Measurements from ENCODE around the gene DHRS12.

The DHRS12 gene

DNA sequence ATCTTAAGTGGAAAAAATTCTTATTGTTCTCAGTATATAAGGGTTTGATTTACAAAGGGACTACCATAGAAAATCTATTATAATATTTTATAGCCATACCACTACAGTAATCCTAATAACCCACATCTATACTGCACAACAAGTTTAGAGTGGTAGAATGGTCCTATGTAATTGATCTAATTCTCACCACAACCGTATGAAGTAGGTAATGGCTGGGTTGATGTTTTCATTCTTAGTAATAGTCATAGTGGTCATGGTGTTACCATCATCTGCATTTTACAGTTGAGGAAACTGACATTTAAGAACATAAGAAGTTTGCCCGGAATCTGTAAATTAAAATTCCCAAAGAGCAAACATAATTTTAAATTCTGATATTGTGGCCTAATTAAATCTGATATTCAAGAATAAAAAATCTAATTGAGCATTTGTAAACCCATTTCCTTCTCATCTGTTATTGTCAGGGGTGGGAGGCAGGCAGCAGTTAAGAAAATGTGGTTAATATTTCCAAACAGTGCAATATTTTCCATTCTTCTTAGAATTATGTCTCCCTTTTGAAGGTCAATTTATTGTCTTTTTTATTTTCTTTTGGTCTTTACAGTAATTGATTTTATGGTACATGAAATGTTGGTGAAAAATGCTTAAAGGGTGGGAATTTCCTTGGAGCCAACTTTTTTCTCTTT lies 65.6 kb downstream of the DHRS12 start:
- ATAC-seq (ENCODE audit: low read depth) = no peak
- no peaks in the 10 kb centered on the region for H3K27me3 ChIP-seq (ENCODE audit: insufficient read depth, poor library complexity, severe bottlenecking)

DNA sequence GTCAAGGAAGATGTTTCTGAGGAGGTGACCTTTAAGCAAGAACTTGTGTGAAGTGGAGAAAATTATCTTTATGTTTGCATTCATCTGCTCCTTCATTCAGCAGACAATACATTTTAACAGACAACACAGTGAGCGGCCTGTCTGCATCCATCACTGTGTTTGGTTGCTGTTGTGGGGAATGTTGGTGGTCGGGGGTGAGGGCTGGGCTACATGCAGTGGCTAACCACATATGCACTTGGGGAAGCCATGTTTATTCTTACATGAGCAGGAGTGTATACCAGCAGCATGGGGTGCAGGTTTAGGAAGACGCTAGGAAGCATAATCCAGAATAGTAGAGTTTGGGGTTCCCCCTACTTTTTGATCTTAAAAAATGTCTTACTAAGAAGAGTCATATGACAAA lies 66.4 kb downstream of the DHRS12 start:
- no peak for ATAC-seq (ENCODE audit: low read depth)
- H3K4me3 ChIP-seq (ENCODE audit: severe bottlenecking) = no peak overlapping the region
- TF ChIP-seq, protein P1, sequence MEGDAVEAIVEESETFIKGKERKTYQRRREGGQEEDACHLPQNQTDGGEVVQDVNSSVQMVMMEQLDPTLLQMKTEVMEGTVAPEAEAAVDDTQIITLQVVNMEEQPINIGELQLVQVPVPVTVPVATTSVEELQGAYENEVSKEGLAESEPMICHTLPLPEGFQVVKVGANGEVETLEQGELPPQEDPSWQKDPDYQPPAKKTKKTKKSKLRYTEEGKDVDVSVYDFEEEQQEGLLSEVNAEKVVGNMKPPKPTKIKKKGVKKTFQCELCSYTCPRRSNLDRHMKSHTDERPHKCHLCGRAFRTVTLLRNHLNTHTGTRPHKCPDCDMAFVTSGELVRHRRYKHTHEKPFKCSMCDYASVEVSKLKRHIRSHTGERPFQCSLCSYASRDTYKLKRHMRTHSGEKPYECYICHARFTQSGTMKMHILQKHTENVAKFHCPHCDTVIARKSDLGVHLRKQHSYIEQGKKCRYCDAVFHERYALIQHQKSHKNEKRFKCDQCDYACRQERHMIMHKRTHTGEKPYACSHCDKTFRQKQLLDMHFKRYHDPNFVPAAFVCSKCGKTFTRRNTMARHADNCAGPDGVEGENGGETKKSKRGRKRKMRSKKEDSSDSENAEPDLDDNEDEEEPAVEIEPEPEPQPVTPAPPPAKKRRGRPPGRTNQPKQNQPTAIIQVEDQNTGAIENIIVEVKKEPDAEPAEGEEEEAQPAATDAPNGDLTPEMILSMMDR (IDR thresholded peaks at IDR 0.05; ENCODE audit: poor library complexity, severe bottlenecking) = no peak
- H3K27me3 ChIP-seq (ENCODE audit: insufficient read depth, poor library complexity, severe bottlenecking) = no peaks in the 10 kb centered on the region
- H3K4me1 ChIP-seq (ENCODE audit: insufficient read depth, poor library complexity, severe bottlenecking) = peaks cover 4% of the 10 kb centered on the region
- peaks cover 78% of the 10 kb centered on the region for H3K36me3 ChIP-seq (ENCODE audit: low read depth)
- DNase-seq (ENCODE audit: low spot score) = no peak
- no peak overlapping the region for H3K27ac ChIP-seq (ENCODE audit: poor library complexity, severe bottlenecking)
- no peaks in the 10 kb centered on the region for H3K9me3 ChIP-seq (ENCODE audit: severe bottlenecking)

More for the DNA sequence above, 65.6 kb downstream of the DHRS12 start:
- no peak overlapping the region for H3K4me3 ChIP-seq (ENCODE audit: severe bottlenecking)
- peaks cover 76% of the 10 kb centered on the region for H3K36me3 ChIP-seq (ENCODE audit: low read depth)
- no peaks in the 10 kb centered on the region for H3K9me3 ChIP-seq (ENCODE audit: severe bottlenecking)
- no peak for DNase-seq (ENCODE audit: low spot score)
- H3K4me1 ChIP-seq (ENCODE audit: insufficient read depth, poor library complexity, severe bottlenecking) = peaks cover under 1% of the 10 kb centered on the region
- TF ChIP-seq, protein P1 (IDR thresholded peaks at IDR 0.05; ENCODE audit: poor library complexity, severe bottlenecking) = no peak
- no peak overlapping the region for H3K27ac ChIP-seq (ENCODE audit: poor library complexity, severe bottlenecking)

DNA sequence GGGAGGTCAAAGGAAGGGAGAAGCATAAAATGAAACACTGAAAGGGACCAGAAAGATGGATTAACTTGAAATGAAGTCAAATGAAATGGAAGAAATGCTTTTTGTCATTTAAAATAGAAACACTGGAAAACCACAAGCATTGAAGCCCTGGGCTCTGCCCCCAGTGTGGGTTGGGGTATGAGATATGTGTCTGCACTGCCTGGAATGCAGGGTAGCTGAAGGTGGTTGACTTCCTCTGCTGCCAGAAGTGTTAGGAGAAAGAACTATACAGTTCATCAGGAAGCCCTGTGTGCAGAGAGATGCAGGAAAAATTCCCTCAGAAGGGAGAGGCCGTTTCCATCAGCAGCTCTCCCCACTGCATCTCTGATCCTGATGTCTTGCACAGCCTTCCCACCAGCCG lies 69.2 kb downstream of the DHRS12 start:
- Histone ChIP-seq H3K4me3 (ENCODE audit: severe bottlenecking) (no peak overlapping the region), H3K36me3 (ENCODE audit: low read depth) (peaks cover 74% of the 10 kb centered on the region), H3K4me1 (ENCODE audit: insufficient read depth, poor library complexity, severe bottlenecking) (peaks cover 12% of the 10 kb centered on the region), H3K9me3 (ENCODE audit: severe bottlenecking) (no peaks in the 10 kb centered on the region), H3K27ac (ENCODE audit: poor library complexity, severe bottlenecking) (no peak overlapping the region), H3K27me3 (ENCODE audit: insufficient read depth, poor library complexity, severe bottlenecking) (no peaks in the 10 kb centered on the region)
- TF ChIP-seq, protein P1 (IDR thresholded peaks at IDR 0.05; ENCODE audit: poor library complexity, severe bottlenecking) = no peak
- DNase-seq (ENCODE audit: low spot score) = no peak
- ATAC-seq (ENCODE audit: low read depth) = no peak

DNA sequence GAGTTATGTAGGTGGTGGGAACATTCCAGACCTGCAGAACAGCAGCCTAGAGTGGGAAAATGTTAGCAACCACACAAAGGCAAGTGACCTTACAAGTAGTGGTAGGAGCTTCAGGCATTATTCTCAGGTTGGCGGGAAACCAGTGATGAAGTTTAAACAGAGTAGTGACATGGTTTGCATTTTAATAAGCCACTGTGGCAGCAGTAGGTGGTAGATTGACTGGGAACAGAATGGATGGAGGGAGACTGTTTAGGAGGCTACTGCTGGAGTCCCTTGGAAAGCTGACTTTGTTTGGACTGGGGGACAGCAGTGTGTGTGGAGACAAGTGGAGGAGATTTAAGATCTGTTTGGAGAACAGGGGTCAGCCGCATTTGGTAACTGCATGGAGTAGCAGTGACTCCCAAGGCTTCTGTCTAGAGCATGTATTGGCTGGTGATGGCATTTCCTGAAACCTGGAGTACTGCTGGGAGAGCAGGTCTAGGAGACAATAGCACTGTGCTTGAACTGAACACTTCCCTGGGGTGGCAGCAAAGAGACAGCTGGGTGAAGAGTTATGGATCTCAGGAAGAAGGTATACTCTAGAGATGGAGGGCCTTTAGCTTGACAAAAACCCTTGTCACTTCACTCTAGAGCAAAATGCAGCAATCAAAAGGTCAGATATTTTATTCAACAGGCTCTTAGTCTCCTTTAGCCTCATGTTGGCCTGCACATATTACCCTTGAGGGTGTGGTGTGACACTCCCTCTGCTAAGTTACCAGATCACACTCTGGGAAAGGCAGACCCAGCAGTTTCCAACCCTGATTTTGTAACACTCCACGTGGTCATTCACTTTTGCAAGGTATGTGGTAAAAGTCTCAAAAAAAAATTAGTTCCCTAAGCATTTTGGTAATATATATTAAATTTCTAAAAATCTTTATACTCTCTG lies 70.3 kb downstream of the DHRS12 start:
- no peaks in the 10 kb centered on the region for H3K9me3 ChIP-seq (ENCODE audit: severe bottlenecking)
- H3K4me1 ChIP-seq (ENCODE audit: insufficient read depth, poor library complexity, severe bottlenecking) = peaks cover 24% of the 10 kb centered on the region
- no peak for DNase-seq (ENCODE audit: low spot score)
- H3K27me3 ChIP-seq (ENCODE audit: insufficient read depth, poor library complexity, severe bottlenecking) = no peaks in the 10 kb centered on the region
- H3K27ac ChIP-seq (ENCODE audit: poor library complexity, severe bottlenecking) = peak overlapping the region; percentile 16
- peak; percentile 66 for ATAC-seq (ENCODE audit: low read depth)
- H3K36me3 ChIP-seq (ENCODE audit: low read depth) = peaks cover 66% of the 10 kb centered on the region
- no peak overlapping the region for H3K4me3 ChIP-seq (ENCODE audit: severe bottlenecking)
- TF ChIP-seq, protein P1 (IDR thresholded peaks at IDR 0.05; ENCODE audit: poor library complexity, severe bottlenecking) = no peak

Measured in RWPE2 (cell line).